Inflammatory macrophage treated with lipopolysaccharide for 1 hour (primary cell): ENCODE measurements around the gene ARHGEF10L.

Source experiments
- DNase-seq, 2 donors: peaks; one replicate each; pipeline ENCODE4 v3.0.0-alpha.2; 2020 to 2022

Gene ARHGEF10L

GRCh38 chr1:17637055-17637454 is 97.6 kb downstream of the ARHGEF10L start:
- DNase-seq: no peak

GRCh38 chr1:17639703-17640340 is 100.3 kb downstream of the ARHGEF10L start:
- peak; percentile 37 to 41 for DNase-seq

DNA sequence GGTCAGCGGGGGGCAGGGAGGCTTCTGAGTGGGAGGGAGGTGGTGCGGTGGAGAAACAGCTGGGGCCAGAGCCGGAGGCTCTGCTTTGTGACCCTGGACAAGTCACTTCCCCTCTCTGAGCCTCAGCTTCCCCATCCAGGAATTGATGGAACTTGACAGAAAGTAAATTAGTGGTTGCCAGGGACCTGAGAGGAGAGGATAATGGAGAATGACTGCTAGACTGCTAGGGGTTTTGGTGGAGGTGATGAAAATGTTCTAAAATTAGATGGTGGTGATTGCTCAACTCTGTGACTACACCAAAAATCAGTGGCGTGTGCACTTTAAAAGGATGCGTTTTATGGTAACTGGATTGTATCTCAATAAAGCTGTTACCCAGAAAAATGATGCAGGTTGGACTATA is 100.9 kb downstream of the ARHGEF10L start:
- peak; percentile 22 to 44 for DNase-seq

DNA sequence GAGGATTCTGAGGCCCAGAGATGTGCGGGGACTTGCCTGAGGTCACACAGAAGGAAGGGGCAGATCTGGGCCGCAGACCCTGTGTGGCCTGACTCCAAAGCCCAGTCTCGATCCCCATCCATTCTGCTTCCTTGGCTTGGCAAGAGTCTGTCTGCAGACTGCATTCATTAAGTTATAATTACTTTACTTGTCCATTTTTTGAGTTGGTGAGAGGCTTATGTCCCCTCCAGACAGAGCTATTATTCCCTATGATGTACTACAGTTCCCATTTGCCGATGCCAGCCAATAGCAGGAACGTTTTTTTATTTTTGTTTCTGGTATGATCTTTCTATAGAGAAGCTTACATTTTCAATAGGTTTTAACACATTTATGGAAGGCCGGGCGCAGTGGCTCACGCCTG is 101.5 kb downstream of the ARHGEF10L start:
- no peak for DNase-seq

GRCh38 chr1:17642169-17642568 is 102.7 kb downstream of the ARHGEF10L start:
- DNase-seq: no peak

DNA sequence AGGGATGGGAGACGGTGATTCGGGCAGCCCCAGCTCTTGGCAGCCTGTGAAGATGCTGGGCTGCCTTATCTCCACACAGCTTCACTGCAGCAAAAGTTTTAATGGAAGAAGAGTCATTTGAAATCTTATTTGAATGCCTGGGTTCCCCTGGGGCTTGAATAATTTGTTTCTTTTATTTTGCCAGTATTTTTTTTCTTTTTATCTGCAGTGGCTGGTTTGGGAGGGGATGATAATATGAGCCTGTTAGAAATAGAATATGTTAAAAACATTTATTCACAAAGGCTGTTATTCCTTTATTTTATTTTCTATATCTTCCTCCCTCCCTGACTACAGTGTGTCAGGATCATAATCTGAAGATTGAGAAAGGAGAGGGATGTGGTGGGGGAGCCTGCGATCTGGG is 103.4 kb downstream of the ARHGEF10L start:
- no peak for DNase-seq

DNA sequence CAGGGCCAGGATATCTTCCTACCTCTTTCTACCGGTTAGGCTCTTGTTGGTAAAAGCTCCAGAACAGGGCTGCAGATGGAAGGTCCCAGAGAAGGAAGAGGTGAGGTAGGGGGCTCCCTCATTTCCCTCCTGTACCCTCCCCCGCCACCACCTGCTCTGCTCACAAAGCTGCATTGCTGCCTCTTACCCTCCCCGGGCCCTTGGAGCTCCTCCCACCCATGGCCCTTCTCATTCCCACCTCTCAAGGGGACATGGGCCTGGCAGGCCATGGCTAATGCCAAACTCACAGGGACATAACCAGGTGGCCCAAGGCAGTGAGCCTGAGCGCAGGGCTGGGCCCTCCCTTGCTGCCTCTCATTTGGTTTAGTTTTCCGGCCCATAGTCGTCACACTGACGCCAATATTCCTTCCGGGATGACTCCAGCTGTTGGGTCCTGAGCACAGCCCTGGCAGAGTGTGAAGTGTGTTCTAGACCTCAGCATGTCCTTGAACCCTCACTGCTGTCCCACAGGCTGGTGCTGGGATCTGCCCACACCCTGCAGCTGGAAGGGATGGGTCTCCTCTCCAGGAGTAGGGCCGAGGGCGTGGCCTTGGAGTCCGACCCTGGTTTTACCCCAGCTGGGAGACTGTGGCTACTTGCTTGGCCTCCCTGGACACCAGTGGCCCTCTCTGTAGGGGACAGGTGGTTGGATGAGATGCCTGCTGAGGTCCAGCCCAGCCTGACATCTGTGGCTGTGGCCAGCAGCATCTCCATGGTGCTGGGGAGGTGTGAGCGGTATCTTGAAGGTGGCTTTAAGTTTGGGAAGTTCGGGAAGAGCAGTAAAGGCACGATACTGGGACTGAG is 104.6 kb downstream of the ARHGEF10L start:
- no peak for DNase-seq

DNA sequence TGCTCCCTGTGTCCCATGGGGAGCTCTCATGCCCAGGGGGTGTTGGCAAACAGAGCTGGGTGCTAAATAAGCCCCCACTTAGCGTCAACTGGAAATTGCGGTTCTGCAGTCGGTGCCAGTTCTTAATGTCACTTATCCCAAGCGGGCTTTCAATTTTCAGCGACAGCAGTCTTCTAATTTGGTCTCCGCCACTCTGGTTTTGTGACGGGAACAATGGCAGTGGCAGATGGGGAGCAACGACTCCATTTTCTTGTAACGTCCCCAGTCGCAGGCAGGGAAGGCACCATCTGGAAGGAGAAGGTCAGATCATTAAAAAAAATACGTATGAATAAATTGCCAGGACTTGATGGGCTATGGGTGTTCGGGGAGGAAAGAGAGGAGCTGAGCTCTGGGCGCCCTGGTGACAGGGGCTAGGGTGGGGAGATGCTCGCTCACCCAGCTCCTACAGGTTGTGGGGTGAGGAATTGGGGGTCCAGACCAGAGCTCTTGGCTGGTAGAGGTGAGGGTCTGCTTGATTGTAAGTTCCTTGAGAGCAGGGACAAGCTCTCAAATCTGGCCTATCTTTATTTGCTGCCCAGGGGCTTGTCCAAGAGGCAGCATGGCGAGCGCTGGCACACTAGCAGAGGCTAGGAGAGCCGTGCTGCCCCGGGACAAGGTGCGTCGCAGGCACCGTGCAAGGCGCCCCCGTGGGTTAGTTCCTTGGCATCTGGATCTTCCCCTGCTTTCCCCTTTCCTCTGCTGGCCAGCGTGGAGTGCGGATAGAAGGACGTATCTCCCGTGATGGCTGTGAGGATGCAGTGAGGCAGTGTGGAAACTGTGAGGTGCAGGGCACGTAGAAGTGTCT is 105.8 kb downstream of the ARHGEF10L start:
- no peak for DNase-seq

- no peak for DNase-seq
Measured at GRCh38 chr1:17646444-17647280, 107.2 kb downstream of the ARHGEF10L start.

GRCh38 chr1:17648457-17649145 is 109.1 kb downstream of the ARHGEF10L start:
- DNase-seq: no peak

GRCh38 chr1:17649371-17650106 is 110.0 kb downstream of the ARHGEF10L start:
- no peak for DNase-seq

GRCh38 chr1:17653276-17653675 is 113.8 kb downstream of the ARHGEF10L start:
- no peak for DNase-seq

- peak; percentile 21 to 59 for DNase-seq
Measured at GRCh38 chr1:17653728-17654351, 114.3 kb downstream of the ARHGEF10L start.

DNA sequence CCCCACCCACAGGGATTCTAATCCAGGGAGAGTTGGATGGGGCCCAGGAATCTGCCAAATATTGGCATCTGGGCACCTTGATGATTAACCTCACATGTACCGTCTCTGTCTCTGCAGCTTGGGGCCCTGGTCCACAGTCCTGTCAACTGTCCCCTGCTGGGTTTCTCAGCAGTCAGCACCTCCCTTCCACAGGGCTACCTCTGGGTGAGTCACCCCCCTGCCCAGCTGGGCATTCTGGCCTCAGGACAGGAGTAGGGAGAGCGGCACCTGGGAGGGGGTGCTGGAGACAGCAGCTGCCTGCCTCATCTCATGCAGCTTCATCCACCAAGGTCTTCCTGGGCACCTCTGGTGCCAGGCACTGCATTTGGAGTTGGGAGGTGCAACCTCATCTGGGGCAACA is 115.0 kb downstream of the ARHGEF10L start:
- DNase-seq: no peak

- DNase-seq: no peak
Measured at GRCh38 chr1:17655169-17655568, 115.7 kb downstream of the ARHGEF10L start.

GRCh38 chr1:17655922-17656321 is 116.4 kb downstream of the ARHGEF10L start:
- no peak for DNase-seq

DNA sequence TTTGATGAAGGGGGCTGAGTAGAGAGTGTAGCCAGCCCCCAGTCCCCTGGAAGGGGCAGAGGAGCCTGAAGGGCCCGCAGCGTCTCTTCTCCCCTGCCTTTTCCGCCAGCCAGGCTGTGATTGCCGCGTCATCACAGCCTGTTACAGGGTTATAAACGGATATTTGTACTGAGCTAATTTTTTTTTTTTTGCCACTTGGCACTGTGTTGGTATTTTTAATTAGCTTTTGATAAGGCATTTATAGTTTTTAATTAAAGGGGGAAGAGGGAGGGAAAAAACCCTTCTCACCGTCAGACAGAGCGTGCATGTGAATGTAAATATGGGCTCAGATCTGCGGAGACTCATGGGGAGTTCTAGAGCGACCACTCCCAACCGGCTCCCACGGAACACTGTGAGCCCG is 117.9 kb downstream of the ARHGEF10L start:
- DNase-seq: no peak

DNA sequence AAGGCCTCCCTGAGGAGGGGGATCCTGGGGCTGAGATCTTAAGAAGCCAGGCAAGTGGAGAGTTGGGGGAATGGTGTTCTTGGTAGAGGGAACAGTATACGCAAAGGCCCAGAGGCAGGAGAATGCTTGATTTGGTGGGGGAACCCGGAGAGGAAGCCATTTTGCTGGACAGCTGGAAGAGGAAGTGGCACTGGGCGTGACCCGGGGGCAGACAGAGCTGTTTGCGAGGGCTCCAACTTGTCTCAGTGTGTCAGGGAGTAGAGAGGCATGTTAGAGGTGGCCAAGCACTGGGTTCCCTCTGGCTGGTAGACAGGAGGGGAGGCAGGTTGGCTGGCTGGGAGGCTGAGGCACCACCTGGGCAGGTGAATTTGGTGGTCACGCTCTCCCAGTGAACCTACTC is 119.3 kb downstream of the ARHGEF10L start:
- peak; percentile 65 to 74 for DNase-seq

- peak; percentile 35 to 81 for DNase-seq
Measured at GRCh38 chr1:17661546-17662157, 122.2 kb downstream of the ARHGEF10L start.

DNA sequence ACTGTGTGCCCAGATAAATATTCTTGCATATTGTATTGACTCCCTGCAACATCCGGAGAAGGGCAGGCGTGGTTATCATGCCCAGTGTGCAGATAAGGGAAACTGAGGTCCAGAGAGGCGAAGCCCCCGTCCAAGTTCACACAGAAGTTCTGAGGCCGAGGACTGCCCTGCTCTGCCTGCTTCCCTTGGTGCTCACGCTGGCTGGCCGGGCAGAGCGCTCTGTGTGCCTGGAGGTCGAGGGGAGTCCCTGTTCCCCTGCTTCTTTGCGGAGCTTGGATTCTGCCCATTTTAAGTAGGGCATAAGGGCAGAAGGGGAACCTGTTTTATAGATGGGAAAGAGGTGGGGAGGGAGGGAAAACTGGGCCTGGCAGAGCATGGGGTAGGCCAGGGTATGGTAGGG is 122.8 kb downstream of the ARHGEF10L start:
- no peak for DNase-seq
